ENCODE data around the gene APOD. TPM values are rescaled to one million over a fixed set of nuclear protein-coding genes. Genes with fewer than 3 reads are reported as not detected.

The APOD gene
- total RNA-seq, 2 donors from 2014 or later: not detected

DNA sequence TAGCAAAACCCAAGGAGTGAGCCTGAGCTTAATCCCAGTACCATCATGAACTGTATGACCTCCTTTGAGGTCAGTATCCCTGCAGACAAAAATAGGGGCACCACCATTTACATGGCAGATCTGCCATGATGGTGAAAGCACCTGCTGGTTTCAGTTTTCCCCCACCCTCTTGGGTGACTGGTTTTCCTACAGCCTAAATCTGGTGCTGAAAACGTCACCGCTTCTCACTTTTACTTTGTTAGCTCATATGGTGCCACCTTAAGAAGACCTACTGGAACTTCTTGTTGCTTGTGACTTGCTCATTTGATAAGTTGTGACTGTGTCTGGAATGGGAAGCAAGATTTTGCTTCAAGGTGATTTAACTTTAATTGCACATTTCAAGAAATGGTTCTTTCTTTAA, 45.7 kb downstream of the APOD start:
- TF ChIP-seq, protein P1, sequence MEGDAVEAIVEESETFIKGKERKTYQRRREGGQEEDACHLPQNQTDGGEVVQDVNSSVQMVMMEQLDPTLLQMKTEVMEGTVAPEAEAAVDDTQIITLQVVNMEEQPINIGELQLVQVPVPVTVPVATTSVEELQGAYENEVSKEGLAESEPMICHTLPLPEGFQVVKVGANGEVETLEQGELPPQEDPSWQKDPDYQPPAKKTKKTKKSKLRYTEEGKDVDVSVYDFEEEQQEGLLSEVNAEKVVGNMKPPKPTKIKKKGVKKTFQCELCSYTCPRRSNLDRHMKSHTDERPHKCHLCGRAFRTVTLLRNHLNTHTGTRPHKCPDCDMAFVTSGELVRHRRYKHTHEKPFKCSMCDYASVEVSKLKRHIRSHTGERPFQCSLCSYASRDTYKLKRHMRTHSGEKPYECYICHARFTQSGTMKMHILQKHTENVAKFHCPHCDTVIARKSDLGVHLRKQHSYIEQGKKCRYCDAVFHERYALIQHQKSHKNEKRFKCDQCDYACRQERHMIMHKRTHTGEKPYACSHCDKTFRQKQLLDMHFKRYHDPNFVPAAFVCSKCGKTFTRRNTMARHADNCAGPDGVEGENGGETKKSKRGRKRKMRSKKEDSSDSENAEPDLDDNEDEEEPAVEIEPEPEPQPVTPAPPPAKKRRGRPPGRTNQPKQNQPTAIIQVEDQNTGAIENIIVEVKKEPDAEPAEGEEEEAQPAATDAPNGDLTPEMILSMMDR (conservative IDR thresholded peaks at IDR 0.05): no peak
- WGBS, 2 experiments (ENCODE audit: insufficient coverage in 1 of 2, insufficient read length in 1 of 2): 78 to 100% methylated on average over 2 of the region's 2 CpGs
- DNase-seq: no peak
- Histone ChIP-seq H3K4me3 (ENCODE audit: low read length) (no peak overlapping the region), H3K9me3 (ENCODE audit: control insufficient read depth, low read length) (no peaks in the 10 kb centered on the region), H3K27me3 (ENCODE audit: control insufficient read depth, insufficient read depth, low read length, poor library complexity, severe bottlenecking) (no peaks in the 10 kb centered on the region), H3K27ac (ENCODE audit: low read depth, low read length) (no peak overlapping the region), H3K36me3 (ENCODE audit: control insufficient read depth, insufficient read depth, low read length) (no peaks in the 10 kb centered on the region), H3K4me1 (ENCODE audit: control insufficient read depth, insufficient read depth, low read length) (peaks cover 3% of the 10 kb centered on the region), H3K9ac (ENCODE audit: extremely low read depth, low read length, poor library complexity, severe bottlenecking) (no peak overlapping the region)
- H3K27me3 Mint-ChIP-seq (ENCODE audit: insufficient read depth): no peaks in the 10 kb centered on the region
- no peaks in the 10 kb centered on the region for H3K36me3 Mint-ChIP-seq (ENCODE audit: low read depth)
- no peak overlapping the region for H3K27ac Mint-ChIP-seq
- peaks cover 2% of the 10 kb centered on the region for H3K9me3 Mint-ChIP-seq
- peaks cover 19% of the 10 kb centered on the region for H3K4me1 Mint-ChIP-seq
- no peak overlapping the region for H3K4me3 Mint-ChIP-seq

DNA sequence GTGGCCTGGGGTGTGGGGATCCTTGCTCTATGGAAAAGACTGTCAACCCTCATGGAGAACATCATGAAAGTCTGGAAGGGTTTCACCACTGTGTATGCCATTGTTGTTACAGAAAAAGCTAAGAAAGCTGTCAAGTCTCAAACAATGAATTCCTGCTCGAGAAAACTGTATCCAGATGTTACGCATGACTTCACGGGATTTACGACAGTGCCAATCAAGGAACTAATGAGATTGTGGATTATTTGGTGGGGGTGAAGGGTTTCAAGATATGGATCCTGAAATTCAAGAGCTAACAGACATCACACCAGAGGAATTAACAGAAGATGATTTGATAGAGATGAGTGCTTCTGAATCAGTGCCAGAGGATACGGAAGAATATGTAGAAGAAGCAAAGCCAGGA, 48.4 kb downstream of the APOD start:
- Histone ChIP-seq H3K9ac (ENCODE audit: extremely low read depth, low read length, poor library complexity, severe bottlenecking) (no peak overlapping the region), H3K4me1 (ENCODE audit: control insufficient read depth, insufficient read depth, low read length) (no peaks in the 10 kb centered on the region), H3K27ac (ENCODE audit: low read depth, low read length) (no peak overlapping the region), H3K27me3 (ENCODE audit: control insufficient read depth, insufficient read depth, low read length, poor library complexity, severe bottlenecking) (no peaks in the 10 kb centered on the region), H3K9me3 (ENCODE audit: control insufficient read depth, low read length) (no peaks in the 10 kb centered on the region), H3K4me3 (ENCODE audit: low read length) (no peak overlapping the region), H3K36me3 (ENCODE audit: control insufficient read depth, insufficient read depth, low read length) (no peaks in the 10 kb centered on the region)
- DNase-seq: no peak
- 99 to 100% methylated on average over 4 to 5 of the region's 5 CpGs for WGBS, 2 experiments (ENCODE audit: insufficient coverage in 1 of 2, insufficient read length in 1 of 2)
- TF ChIP-seq, protein P1 (conservative IDR thresholded peaks at IDR 0.05): no peak
- Mint-ChIP-seq H3K27ac (no peak overlapping the region), H3K9me3 (peaks cover 2% of the 10 kb centered on the region), H3K36me3 (ENCODE audit: low read depth) (no peaks in the 10 kb centered on the region), H3K4me3 (no peak overlapping the region), H3K27me3 (ENCODE audit: insufficient read depth) (no peaks in the 10 kb centered on the region), H3K4me1 (peaks cover 2% of the 10 kb centered on the region)

DNA sequence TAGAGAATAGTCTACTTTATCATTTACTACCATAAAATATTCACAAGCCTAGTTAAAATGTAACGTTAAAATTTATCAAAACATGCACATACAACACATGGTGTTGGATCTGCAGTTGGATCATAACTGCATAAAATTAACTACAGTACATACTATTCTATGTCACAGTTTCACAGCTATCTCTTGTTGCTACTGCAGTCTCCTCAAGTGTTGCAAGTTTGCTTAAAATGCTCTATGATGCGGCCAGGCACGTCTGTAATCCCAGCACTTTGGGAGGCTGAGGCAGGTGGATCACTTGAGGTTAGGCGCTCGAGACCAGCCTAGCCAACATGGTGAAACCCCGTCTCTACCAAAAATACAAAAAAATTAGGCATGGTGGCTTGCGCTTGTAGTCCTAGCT, 50.9 kb downstream of the APOD start:
- Histone ChIP-seq H3K36me3 (ENCODE audit: control insufficient read depth, insufficient read depth, low read length) (peaks cover 11% of the 10 kb centered on the region), H3K27me3 (ENCODE audit: control insufficient read depth, insufficient read depth, low read length, poor library complexity, severe bottlenecking) (no peaks in the 10 kb centered on the region), H3K9me3 (ENCODE audit: control insufficient read depth, low read length) (no peaks in the 10 kb centered on the region), H3K4me1 (ENCODE audit: control insufficient read depth, insufficient read depth, low read length) (no peaks in the 10 kb centered on the region), H3K9ac (ENCODE audit: extremely low read depth, low read length, poor library complexity, severe bottlenecking) (no peak overlapping the region), H3K27ac (ENCODE audit: low read depth, low read length) (no peak overlapping the region), H3K4me3 (ENCODE audit: low read length) (no peak overlapping the region)
- whole genome bisulfite sequencing, 2 experiments (ENCODE audit: insufficient coverage in 1 of 2, insufficient read length in 1 of 2): 91 to 95% methylated on average over 7 of the region's 7 CpGs
- H3K27me3 Mint-ChIP-seq (ENCODE audit: insufficient read depth): no peaks in the 10 kb centered on the region
- no peak overlapping the region for H3K27ac Mint-ChIP-seq
- no peak for DNase-seq
- TF ChIP-seq, protein P1 (conservative IDR thresholded peaks at IDR 0.05): no peak
- peaks cover 2% of the 10 kb centered on the region for H3K9me3 Mint-ChIP-seq
- no peaks in the 10 kb centered on the region for H3K4me1 Mint-ChIP-seq
- H3K36me3 Mint-ChIP-seq (ENCODE audit: low read depth): peaks cover 13% of the 10 kb centered on the region
- H3K4me3 Mint-ChIP-seq: no peak overlapping the region
